ENCODE data around the gene UBE2E2. TPM values are rescaled to one million over a fixed set of nuclear protein-coding genes. Genes with fewer than 3 reads are reported as not detected.

The UBE2E2 gene
- total RNA-seq, 2 donors from 2014 or later, result 23.2 to 34.5 TPM

DNA sequence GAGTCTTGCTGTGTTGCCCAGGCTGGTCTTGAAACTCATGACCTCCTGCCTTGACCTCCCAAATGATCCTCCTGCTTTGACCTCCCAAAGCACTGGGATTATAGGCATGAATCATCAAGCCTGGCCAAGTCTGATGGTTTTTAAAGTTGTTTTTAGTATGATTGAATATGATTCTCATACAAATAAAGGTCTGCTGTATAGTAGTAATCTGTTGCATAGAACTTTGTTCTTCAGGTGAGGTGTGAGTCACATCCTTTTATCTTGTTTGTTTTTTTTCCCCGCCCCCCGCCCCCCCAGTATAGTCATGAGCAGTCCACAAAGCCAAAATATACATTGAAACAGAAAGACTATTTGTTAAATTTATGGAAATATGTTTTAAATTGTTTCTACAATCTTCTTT is 39.0 kb downstream of the UBE2E2 start:
- Mint-ChIP-seq H3K4me3 (no peak overlapping the region), H3K9me3 (no peaks in the 10 kb centered on the region), H3K4me1 (no peaks in the 10 kb centered on the region), H3K27me3 (ENCODE audit: insufficient read depth) (no peaks in the 10 kb centered on the region), H3K36me3 (ENCODE audit: low read depth) (no peaks in the 10 kb centered on the region), H3K27ac (no peak overlapping the region)
- Histone ChIP-seq H3K9me3 (ENCODE audit: control insufficient read depth, low read length) (no peaks in the 10 kb centered on the region), H3K4me1 (ENCODE audit: control insufficient read depth, insufficient read depth, low read length) (no peaks in the 10 kb centered on the region), H3K27ac (ENCODE audit: low read depth, low read length) (no peak overlapping the region), H3K9ac (ENCODE audit: extremely low read depth, low read length, poor library complexity, severe bottlenecking) (no peak overlapping the region), H3K36me3 (ENCODE audit: control insufficient read depth, insufficient read depth, low read length) (no peaks in the 10 kb centered on the region), H3K27me3 (ENCODE audit: control insufficient read depth, insufficient read depth, low read length, poor library complexity, severe bottlenecking) (no peaks in the 10 kb centered on the region), H3K4me3 (ENCODE audit: low read length) (no peak overlapping the region)
- no CpG with 5 or more reads among the region's 2 CpGs for WGBS, 2 experiments (ENCODE audit: insufficient coverage in 1 of 2, insufficient read length in 1 of 2)
- DNase-seq, result no peak
- TF ChIP-seq, protein P1, sequence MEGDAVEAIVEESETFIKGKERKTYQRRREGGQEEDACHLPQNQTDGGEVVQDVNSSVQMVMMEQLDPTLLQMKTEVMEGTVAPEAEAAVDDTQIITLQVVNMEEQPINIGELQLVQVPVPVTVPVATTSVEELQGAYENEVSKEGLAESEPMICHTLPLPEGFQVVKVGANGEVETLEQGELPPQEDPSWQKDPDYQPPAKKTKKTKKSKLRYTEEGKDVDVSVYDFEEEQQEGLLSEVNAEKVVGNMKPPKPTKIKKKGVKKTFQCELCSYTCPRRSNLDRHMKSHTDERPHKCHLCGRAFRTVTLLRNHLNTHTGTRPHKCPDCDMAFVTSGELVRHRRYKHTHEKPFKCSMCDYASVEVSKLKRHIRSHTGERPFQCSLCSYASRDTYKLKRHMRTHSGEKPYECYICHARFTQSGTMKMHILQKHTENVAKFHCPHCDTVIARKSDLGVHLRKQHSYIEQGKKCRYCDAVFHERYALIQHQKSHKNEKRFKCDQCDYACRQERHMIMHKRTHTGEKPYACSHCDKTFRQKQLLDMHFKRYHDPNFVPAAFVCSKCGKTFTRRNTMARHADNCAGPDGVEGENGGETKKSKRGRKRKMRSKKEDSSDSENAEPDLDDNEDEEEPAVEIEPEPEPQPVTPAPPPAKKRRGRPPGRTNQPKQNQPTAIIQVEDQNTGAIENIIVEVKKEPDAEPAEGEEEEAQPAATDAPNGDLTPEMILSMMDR (conservative IDR thresholded peaks at IDR 0.05), result no peak

DNA sequence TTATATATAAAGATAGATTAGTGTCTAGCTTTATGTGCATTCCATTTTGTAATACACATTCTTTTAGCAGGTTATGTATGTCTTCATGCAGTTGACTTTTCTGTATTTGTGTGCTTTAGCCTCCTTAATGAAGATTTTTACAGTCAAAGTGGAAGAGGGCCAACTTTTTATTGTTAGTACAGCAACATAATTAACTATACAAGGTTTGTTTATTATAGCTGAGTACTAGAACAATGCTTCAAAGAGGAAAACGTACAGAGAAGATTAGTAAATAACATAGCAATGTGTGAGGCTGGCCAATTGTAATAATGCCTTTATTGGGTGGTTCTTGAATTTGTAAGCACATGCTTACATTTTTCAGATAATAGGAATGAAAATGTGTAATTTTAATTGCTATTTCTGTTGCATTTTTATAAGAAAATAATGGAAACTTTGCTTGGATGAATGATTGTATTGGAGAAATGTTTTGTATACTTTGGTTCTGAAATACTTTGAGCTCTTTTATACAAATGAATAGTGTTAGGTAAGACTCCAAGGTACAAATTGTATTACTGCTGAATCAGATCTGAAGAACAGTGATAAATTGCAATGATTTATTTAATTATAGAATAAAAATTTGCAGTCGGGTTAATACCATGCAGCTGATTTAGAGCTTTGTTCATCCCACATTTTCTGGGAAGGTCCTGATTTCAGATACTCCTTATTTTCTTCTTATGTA is 41.4 kb downstream of the UBE2E2 start:
- Histone ChIP-seq H3K4me3 (ENCODE audit: low read length) (no peak overlapping the region), H3K27me3 (ENCODE audit: control insufficient read depth, insufficient read depth, low read length, poor library complexity, severe bottlenecking) (no peaks in the 10 kb centered on the region), H3K9ac (ENCODE audit: extremely low read depth, low read length, poor library complexity, severe bottlenecking) (no peak overlapping the region), H3K9me3 (ENCODE audit: control insufficient read depth, low read length) (no peaks in the 10 kb centered on the region), H3K36me3 (ENCODE audit: control insufficient read depth, insufficient read depth, low read length) (no peaks in the 10 kb centered on the region), H3K27ac (ENCODE audit: low read depth, low read length) (no peak overlapping the region), H3K4me1 (ENCODE audit: control insufficient read depth, insufficient read depth, low read length) (no peaks in the 10 kb centered on the region)
- TF ChIP-seq, protein P1 (conservative IDR thresholded peaks at IDR 0.05), result no peak
- no peak for DNase-seq
- WGBS, 2 experiments (ENCODE audit: insufficient coverage in 1 of 2, insufficient read length in 1 of 2), result 90 to 100% methylated on average over 1 to 2 of the region's 2 CpGs
- Mint-ChIP-seq H3K4me1 (no peaks in the 10 kb centered on the region), H3K9me3 (no peaks in the 10 kb centered on the region), H3K27me3 (ENCODE audit: insufficient read depth) (no peaks in the 10 kb centered on the region), H3K27ac (no peak overlapping the region), H3K4me3 (no peak overlapping the region), H3K36me3 (ENCODE audit: low read depth) (no peaks in the 10 kb centered on the region)

DNA sequence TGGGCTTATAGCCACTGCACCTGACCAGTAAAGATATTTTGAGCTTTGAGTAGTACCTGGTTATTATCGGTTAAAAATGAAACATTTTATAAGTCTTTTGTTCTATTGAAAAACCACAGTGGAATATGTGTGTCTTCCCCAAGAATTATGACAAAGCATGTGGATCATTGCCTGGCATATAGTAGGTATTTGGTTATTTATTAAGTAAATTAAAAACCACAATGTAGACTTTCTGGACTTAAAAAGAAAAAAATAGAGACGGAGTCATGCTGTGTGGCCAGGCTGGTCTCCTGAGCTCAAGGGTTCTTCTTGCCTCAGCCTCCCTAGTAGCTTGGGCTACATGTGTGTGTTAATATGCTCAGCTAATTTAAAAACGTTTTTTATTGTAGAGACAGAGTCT is 43.5 kb downstream of the UBE2E2 start:
- no peaks in the 10 kb centered on the region for H3K9me3 ChIP-seq (ENCODE audit: control insufficient read depth, low read length)
- no peak for DNase-seq
- Mint-ChIP-seq H3K4me3 (no peak overlapping the region), H3K27ac (no peak overlapping the region), H3K9me3 (no peaks in the 10 kb centered on the region), H3K36me3 (ENCODE audit: low read depth) (no peaks in the 10 kb centered on the region), H3K4me1 (no peaks in the 10 kb centered on the region), H3K27me3 (ENCODE audit: insufficient read depth) (no peaks in the 10 kb centered on the region)
- H3K4me3 ChIP-seq (ENCODE audit: low read length), result no peak overlapping the region
- no peaks in the 10 kb centered on the region for H3K36me3 ChIP-seq (ENCODE audit: control insufficient read depth, insufficient read depth, low read length)
- WGBS, 2 experiments (ENCODE audit: insufficient coverage in 1 of 2, insufficient read length in 1 of 2), result 76 to 90% methylated on average over 3 of the region's 3 CpGs
- no peaks in the 10 kb centered on the region for H3K4me1 ChIP-seq (ENCODE audit: control insufficient read depth, insufficient read depth, low read length)
- H3K9ac ChIP-seq (ENCODE audit: extremely low read depth, low read length, poor library complexity, severe bottlenecking), result no peak overlapping the region
- TF ChIP-seq, protein P1 (conservative IDR thresholded peaks at IDR 0.05), result no peak
- no peak overlapping the region for H3K27ac ChIP-seq (ENCODE audit: low read depth, low read length)
- no peaks in the 10 kb centered on the region for H3K27me3 ChIP-seq (ENCODE audit: control insufficient read depth, insufficient read depth, low read length, poor library complexity, severe bottlenecking)
